Stimulated activated CD8-positive, alpha-beta memory T cell treated with anti-CD3 and anti-CD28 coated beads, Interleukin-12 subunit alpha, Interleukin-12 subunit beta, amount 100 ng/mL, for 24 hours (primary cell): ENCODE data around the gene NTRK2.
"Not testable (repeated sequence)": the region's sequence is repeated elsewhere in the genome, so short reads cannot be mapped to it uniquely, and the experiment has no call there.

Experiments
- DNase-seq: peaks from one replicate; pipeline ENCODE4 v3.0.0-alpha.2; 2020; ENCODE audit errors: extremely low read depth

NTRK2 gene

DNA sequence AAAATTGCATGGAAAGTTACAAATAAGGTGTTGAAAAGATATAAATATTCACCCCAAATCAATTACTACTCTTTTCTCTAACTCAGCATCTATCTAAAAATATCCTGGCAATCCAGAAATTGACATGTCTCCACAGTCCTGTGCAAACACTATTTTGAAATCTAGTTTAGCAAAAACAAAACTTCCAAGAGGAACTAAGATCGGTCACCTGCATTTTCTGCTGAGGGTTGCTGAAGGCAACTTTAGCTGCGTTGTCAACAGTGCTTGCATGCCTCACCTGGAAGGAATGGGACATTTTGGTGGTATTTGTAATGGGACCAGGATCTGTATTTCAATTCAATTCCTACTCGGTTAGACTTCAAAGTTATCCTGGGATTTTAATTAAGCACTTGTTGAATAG lies 398.3 kb downstream of the NTRK2 start:
- DNase-seq: no peak

DNA sequence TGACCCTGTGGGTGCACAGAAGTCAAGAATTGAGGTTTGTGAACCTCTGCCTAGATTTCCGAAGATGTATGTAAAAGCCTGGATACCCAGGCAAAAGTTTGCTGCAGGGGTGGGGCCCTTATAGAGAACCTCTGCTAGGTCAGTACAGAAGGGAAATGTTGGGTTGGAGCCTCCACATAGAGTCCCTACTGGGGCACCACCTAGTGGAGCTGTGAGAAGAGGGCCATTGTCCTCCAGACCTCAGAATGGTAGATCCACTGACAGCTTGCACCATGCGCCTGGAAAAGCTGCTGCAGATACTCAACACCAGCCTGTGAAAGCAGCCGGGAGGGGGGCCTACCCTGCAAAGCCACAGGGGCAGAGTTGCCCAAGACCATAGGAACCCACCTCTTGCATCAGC lies 399.9 kb downstream of the NTRK2 start:
- DNase-seq: not testable (repeated sequence)
